22Rv1 (cell line): Measurements from ENCODE around the gene CCDC30.

ENCODE experiments used
- ZFX ChIP-seq: fragments of 450-650 bp; IDR thresholded peaks from 2 replicates; pipeline ENCODE4 v1.6.1; 2017; ENCODE audit warnings: antibody characterized with exemption, borderline replicate concordance
- TF ChIP-seq, protein P1 (sequence below): fragments of 450-650 bp; IDR thresholded peaks from 2 replicates; pipeline ENCODE4 v1.5.1; 2017; ENCODE audit warnings: mild to moderate bottlenecking

- TF ChIP-seq, protein P1, sequence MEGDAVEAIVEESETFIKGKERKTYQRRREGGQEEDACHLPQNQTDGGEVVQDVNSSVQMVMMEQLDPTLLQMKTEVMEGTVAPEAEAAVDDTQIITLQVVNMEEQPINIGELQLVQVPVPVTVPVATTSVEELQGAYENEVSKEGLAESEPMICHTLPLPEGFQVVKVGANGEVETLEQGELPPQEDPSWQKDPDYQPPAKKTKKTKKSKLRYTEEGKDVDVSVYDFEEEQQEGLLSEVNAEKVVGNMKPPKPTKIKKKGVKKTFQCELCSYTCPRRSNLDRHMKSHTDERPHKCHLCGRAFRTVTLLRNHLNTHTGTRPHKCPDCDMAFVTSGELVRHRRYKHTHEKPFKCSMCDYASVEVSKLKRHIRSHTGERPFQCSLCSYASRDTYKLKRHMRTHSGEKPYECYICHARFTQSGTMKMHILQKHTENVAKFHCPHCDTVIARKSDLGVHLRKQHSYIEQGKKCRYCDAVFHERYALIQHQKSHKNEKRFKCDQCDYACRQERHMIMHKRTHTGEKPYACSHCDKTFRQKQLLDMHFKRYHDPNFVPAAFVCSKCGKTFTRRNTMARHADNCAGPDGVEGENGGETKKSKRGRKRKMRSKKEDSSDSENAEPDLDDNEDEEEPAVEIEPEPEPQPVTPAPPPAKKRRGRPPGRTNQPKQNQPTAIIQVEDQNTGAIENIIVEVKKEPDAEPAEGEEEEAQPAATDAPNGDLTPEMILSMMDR = no peak; the same call in 1 of the 2 replicates
- TF ChIP-seq ZFX = no peak
Observed at GRCh38 chr1:42690477-42691156, 227.5 kb downstream of the CCDC30 start.
